AG04449 (cell line): ENCODE data around the gene USP6.
A peak's percentile ranks its signal among the peaks of the same experiment; 100 is the strongest.
"Not testable (repeated sequence)": the region's sequence is repeated elsewhere in the genome, so short reads cannot be mapped to it uniquely, and the experiment has no call there.

Experiments used
- CTCF ChIA-PET: fragments of 350-600 bp; formaldehyde crosslinking; extraction: SDS; loops from one replicate; lab custom pipeline; 2021; ENCODE audit warnings: antibody characterized with exemption; lab: Yijun Ruan, JAX
- POLR2A ChIA-PET: fragments of 400-600, 350-600 bp; formaldehyde crosslinking; extraction: SDS; loops from one replicate; lab custom pipeline; 2020; ENCODE audit warnings: antibody characterized with exemption, inconsistent platforms; lab: Yijun Ruan, JAX
- DNase-seq: peaks from one replicate; pipeline ENCODE4 v3.0.0-alpha.2; 2010; ENCODE audit warnings: low read depth, low spot score
- H3K4me3 ChIP-seq: 2 replicates; pipeline ENCODE4 v1.5.1; 2011; ENCODE audit warnings: low read depth, mild to moderate bottlenecking, control low read depth, low read length
- TF ChIP-seq, protein P1 (sequence below): IDR thresholded peaks from one replicate; pipeline ENCODE4 v1.5.1; 2011; ENCODE audit warnings: mild to moderate bottlenecking, moderate library complexity, low read length, control low read depth, inconsistent platforms; ENCODE audit not compliant: insufficient read depth; ENCODE audit errors: missing control alignments

Gene USP6

DNA sequence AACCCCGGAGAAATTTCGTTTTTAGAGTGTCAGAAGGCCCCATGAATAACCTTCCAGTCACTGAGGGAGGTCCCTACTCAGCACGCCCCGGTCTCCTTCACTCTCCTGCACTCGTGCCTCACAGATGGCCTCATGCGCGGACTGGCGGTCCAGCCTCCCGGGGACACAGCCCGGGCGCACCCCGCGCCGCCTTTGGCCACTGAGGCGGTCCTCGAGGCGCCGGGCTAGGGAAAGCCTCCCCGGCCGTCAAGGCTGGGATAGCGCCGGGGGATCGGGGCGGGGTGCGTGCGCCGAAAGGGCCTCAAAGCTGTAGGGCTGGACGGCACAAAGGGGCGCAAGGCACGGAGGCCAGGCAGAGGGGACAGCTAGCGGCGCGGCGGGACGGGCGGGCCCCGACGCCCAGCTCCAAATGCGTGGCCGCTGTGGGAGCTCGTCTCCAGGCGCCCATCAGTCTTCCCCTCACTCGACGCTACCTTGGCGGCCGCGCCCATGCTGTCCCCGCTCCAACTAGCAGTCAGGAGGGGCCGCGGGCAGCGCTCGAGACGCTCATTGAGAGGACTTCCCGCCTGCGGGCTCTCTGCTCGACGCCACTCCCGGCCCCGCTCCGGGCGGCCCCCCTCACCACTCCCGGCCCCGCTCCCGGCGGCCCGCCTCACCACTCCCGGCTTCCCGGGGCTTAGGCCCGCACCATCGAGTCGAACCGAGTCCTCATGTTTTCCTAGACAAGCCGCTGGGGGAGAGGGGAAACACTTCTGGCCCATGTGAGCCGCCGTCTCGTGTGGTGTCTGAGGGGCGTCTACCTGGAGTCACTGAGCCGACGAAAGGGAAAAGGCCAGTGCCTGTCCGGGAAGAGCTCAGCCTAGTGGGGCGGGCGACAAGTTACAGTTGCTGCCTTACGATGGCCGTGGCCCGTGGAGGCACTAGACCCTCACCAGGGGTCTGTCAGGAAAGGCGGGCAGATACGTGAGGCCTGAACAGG is at the start of gene USP6:
TSS of gene USP6 (plus strand) at position 360 of the 979 bp plus-strand sequence. CDS start 14,336 bp downstream, outside the sequence.
- ChIA-PET POLR2A (no interaction called here), CTCF (no interaction called here)
- TF ChIP-seq, protein P1, sequence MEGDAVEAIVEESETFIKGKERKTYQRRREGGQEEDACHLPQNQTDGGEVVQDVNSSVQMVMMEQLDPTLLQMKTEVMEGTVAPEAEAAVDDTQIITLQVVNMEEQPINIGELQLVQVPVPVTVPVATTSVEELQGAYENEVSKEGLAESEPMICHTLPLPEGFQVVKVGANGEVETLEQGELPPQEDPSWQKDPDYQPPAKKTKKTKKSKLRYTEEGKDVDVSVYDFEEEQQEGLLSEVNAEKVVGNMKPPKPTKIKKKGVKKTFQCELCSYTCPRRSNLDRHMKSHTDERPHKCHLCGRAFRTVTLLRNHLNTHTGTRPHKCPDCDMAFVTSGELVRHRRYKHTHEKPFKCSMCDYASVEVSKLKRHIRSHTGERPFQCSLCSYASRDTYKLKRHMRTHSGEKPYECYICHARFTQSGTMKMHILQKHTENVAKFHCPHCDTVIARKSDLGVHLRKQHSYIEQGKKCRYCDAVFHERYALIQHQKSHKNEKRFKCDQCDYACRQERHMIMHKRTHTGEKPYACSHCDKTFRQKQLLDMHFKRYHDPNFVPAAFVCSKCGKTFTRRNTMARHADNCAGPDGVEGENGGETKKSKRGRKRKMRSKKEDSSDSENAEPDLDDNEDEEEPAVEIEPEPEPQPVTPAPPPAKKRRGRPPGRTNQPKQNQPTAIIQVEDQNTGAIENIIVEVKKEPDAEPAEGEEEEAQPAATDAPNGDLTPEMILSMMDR: no peak
- DNase-seq: no peak
- H3K4me3 ChIP-seq: no peak within 1 kb of the TSS

DNA sequence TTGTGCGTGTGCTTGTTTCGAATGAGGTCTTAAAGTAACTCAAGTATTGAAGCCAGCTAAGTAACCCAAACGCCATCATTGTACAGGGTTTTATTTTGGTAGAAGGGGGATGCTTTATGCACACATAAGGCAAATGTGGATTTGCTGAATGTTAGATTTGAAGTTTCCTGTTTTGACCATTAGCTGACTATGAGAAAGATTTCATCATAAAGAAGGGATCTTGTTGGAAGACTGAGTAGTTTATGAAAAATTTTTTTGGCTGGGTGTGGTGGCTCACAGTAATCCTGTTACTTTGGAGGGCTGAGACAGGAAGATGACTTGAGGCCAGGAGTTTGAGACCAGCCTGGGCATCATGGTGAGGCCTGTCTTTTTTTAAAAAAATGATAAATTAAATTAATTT is 47.6 kb upstream of the USP6 start:
- H3K4me3 ChIP-seq: no peak overlapping the region
- CTCF ChIA-PET: interaction anchor here (0.6 to 10.3 kb wide), 9 partner anchors 11 to 358 kb away, joined by 3 to 93 read pairs (median 4); partner anchors contain the start of genes ARRB2 and CHRNE
- TF ChIP-seq, protein P1: no peak
- DNase-seq: no peak
- POLR2A ChIA-PET: no interaction called here

DNA sequence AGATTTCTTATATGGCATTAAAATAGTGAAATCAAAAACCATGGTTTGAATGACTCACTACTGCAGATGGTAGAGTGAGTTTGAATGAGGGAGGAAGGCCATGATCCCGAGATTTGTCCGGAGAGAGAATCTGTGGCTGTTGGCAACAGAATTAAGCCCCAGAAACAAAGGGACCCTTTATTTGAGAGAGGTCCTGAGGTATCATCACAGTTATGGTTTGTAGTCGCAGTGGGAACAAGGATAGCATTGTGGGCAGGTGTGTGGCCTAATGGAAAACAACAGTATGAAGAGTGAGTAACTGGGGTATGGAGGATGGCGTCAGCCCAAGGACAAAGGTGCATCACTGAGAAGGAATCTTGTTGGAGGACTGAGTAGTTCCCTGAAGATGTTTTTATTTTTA is 46.1 kb upstream of the USP6 start:
- DNase-seq: no peak
- H3K4me3 ChIP-seq: no peak overlapping the region
- TF ChIP-seq, protein P1: no peak
- ChIA-PET CTCF (no interaction called here), POLR2A (no interaction called here)

DNA sequence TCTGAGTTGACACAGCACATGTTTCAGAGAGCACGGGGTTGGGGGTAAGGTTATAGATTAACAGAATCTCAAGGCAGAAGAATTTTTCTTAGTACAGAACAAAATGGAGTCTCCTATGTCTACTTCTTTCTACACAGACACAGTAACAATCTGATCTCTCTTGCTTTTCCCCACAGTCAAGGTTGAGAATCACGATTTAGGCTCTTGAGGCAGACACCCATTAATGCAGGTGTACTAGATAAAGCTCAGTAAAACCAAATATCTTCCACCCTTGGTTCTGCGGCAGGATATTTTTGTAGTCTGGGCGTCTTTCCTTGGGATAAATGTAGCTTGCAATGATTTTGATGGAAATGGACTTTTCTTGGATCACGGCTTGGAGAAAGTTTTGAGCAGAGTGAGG is 40.4 kb upstream of the USP6 start:
- CTCF ChIA-PET: interaction anchor here (1.2 to 2.4 kb wide), 2 partner anchors 14 to 167 kb away, joined by 3 to 7 read pairs; no protein-coding TSS in a partner anchor
- POLR2A ChIA-PET, DNase-seq, H3K4me3 ChIP-seq: not testable (repeated sequence)

DNA sequence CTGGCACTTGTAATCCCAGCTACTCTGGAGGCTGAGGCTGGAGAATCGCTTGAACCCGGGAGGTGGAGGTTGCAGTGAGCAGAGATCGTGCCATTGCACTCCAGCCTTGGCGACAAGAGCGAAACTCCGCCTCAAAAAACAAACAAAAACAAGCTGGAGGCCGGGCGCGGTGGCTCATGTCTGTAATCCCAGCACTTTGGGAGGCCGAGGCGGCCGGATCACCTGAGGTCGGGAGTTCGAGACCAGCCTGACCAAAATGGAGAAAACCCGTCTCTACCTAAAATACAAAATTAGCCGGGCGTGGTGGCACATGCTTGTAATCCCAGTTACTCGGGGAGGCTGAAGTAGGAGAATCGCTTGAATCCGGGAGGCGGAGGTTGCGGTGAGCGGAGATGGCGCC is 38.6 kb upstream of the USP6 start:
- POLR2A ChIA-PET, H3K4me3 ChIP-seq, DNase-seq: not testable (repeated sequence)
- CTCF ChIA-PET: interaction anchor here (0.6 to 2.4 kb wide), 3 partner anchors 14 to 114 kb away, joined by 3 to 7 read pairs (median 5); partner anchors contain the start of gene ZNF594

DNA sequence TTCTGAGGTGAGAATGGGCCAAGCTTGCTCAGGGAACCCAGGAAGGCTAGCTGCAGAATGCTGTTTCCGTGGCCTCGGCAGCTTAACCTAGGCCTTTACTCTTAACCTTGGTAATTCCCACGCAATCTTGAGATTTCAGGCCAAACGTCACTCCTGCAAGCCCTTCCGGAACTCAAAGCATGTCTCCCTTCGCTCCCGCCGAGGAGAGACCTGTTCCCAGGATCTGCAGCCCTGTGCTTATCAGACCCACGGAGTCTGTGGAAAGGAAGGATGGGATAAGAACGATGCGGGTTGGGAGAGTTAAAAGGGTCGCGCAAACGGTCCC is 38.1 kb upstream of the USP6 start:
- H3K4me3 ChIP-seq: peak overlapping the region; percentile 87
- TF ChIP-seq, protein P1: no peak
- DNase-seq: no peak
- POLR2A ChIA-PET: no interaction called here
- CTCF ChIA-PET: interaction anchor here (0.6 to 2.4 kb wide), 3 partner anchors 14 to 114 kb away, joined by 3 to 7 read pairs (median 5); partner anchors contain the start of gene ZNF594
